ENCODE results near the gene SNRPD1.

GRCh38 chr18:21650311-21650710 lies 38.2 kb downstream of the SNRPD1 start:
- TF ChIP-seq TAF1 (IDR thresholded peaks at IDR 0.05; ENCODE audit: low read depth, low read length) (no peak), CBX8 (IDR thresholded peaks at IDR 0.05; ENCODE audit: borderline replicate concordance, low read depth, low read length) (no peak), CTCF (IDR thresholded peaks at IDR 0.05; ENCODE audit: control extremely low read depth in 1 of 3, insufficient read depth in 1 of 3, low read depth in 1 of 3, low read length in 3 of 3) (no peak), POLR2A (IDR thresholded peaks at IDR 0.05; ENCODE audit: control extremely low read depth in 1 of 2, low read depth in 2 of 2, low read length in 2 of 2) (no peak)

Measured in H1 (cell line).